Pericardium fibroblast (primary cell): ENCODE measurements around the gene PKNOX1. TPM values are rescaled to one million over a fixed set of nuclear protein-coding genes. Genes with fewer than 3 reads are reported as not detected.

Experiments
- total RNA-seq: library from RNA; depleted of rRNA; stranded (reverse); fragments of >200 nt; gene quantifications from 2 replicates; pipeline ENCODE4 v1.2.3, GENCODE V29; 2015

Gene PKNOX1
- 7.4 and 9.7 TPM in 2 replicates for total RNA-seq

DNA sequence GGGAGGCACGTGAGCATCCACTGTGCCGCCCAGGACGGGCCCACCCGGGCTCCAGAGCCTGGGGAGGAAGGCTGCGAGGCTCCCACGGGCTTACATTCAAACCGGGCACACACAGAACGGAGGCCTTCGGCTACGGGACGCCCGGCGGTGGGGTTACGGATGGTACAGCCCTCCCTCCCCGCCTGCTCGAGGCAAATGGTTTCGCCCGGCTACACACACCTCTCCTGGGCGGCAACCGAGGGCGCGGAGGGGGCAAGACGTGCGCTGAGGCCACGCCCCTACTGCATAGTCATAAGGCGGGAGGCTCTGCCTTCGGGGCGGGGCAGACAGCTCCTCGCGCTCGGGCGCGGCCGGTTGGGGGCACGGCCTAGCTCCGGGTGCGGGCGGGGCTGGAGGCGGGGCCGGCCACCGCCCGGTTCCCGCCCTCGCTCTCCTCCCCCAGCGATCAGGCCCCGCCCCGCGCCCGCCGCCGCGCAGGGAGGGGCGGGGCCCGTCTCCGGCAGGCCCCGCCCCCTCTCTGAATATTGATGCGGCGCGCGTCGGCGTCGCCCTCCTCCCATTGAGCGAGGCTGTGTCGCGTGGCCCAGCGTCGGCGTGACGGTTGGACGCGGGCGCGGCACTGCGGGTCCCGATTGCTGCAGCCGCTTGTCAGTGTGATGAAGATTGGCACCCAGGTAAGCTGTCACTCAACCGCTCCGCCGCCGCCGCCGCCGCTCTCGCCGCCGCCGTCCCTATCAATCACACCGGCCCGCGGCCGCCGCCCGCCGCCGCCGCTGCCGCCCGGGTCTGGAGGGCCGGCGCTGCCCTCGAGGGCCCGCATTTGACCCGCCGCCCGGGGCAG is at the start of gene PKNOX1:
TSS of gene PKNOX1 (plus strand) at position 572 of the 841 bp plus-strand sequence. CDS start 29,820 bp downstream, outside the sequence.

DNA sequence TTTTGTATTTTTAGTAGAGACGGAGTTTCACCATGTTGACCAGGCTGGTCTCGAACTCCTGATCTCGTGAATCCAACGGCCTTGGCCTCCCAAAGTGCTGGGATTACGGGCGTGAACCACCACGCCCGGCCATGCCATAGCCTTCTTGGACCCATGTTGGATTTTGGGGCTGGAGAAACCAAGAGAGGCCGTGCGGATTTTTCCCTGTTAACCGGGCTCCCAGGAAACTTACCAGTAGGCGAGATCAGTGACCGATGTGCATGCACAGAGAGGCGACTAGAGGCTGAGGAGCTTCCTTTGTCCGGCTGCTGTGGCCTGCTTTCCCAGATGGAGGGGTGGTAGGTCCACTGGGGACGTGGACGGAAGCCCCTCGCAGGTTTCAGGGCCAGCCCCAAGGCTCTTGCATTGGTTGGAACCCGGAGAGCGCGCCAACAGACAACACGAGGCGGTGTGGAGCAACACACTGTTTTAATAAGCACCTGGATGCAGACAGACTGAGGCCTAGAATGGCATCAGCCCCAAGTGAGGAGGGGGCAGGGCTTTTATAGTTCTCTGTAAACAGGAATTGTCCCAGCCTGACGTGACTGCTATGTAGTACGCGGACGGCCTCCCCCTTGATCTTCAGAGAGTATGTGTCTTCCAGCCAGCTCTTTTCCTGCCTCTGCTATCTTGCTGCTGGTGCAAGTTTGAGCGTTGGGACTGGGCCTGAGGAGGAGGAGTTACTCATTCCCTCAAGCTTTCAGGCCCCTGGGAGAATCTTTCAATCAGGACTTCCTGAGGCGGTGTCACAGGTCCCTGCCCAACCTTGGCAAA is 49.0 kb upstream of the PKNOX1 start, which contains the start of gene ERVH48-1:
TSS of gene ERVH48-1 (minus strand) at position 517 of the 813 bp plus-strand sequence. CDS start 6,624 bp downstream, outside the sequence.

DNA sequence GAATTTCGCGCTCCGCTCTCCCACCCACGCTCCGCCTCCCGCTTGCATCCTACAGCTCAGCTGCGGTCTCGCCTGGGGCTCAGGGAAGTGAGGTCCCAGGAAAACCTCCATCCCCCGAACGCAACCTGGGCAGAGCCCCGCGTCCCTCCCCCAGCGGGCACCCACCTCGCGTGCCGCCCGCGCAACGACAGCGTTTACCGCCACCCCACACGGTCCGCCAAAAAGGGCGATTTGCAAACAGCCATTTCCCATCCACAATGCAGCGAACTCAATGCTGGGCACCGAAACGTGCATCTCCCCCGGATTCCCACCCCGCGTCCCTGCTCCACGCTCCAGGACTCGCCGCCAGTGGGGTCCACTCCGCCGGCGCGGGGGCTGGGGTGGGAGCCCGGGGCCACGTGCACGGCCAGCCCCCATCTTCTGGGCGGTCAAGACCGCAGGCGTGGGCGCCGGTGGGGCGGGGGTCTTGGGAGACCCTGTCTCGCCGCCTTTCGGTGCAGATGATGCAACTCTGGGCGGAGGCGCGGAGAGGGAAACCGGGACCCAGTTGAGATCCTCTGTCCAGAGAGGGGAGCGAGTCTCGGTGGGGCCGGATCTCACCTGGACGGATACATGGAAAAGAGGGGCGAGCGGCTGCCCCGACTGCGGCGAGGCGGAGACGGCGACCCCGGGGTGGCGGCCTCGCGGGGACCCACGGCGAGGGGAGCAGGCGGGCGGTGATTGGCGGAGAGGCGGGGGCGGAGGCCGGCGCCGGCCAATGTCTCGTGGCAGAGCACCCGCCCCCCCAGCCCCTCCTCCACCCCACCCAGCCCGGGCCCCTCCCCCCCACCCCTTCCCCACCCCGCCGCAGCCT is 101.0 kb downstream of the PKNOX1 start, which contains the start of gene CBS:
TSS of gene CBS (minus strand) at position 666 of the 853 bp plus-strand sequence. CDS start 3,642 bp downstream, outside the sequence.

Other genes starting within 250 kb of the PKNOX1 start
- 1.5 and 3.0 TPM in 2 replicates for gene WDR4, start 95.0 kb upstream of the PKNOX1 start, total RNA-seq
- 44.3 and 48.9 TPM in 2 replicates for gene NDUFV3, start 81.3 kb upstream of the PKNOX1 start, total RNA-seq
- gene ERVH48-1, start 48.9 kb upstream of the PKNOX1 start, total RNA-seq, result not detected in 2 replicates
- gene CBS, start 101.3 kb downstream of the PKNOX1 start, total RNA-seq, result 80.2 and 93.3 TPM in 2 replicates
- gene U2AF1, start 133.0 kb downstream of the PKNOX1 start, total RNA-seq, result 10.6 and 13.5 TPM in 2 replicates
- not detected in 2 replicates for gene CRYAA, start 194.4 kb downstream of the PKNOX1 start, total RNA-seq